HepG2 (cell line): ENCODE measurements around the gene RAB27B. TPM values are rescaled to one million over a fixed set of nuclear protein-coding genes. Genes with fewer than 3 reads are reported as not detected.
A peak's percentile ranks its signal among the peaks of the same experiment; 100 is the strongest.

Experiments
- ATAC-seq: fragments of 200-7000 bp; cut with Tn5 transposase; 3 replicates; pipeline ENCODE4 v1.9.1; 2020; ENCODE audit warnings: mild to moderate bottlenecking, moderate library complexity
- BruUV-seq: library from RNA; stranded (reverse); fragments of 400-500 nt; replicated peaks from 2 replicates; lab custom pipeline; 2021; lab: Mats Ljungman, UMichigan
- CTCF ChIA-PET: fragments of 300-600 bp; formaldehyde crosslinking; extraction: SDS; loops from one replicate; lab custom pipeline; 2021; ENCODE audit warnings: low total read pairs, inconsistent platforms, low intra/inter-chr PET ratio; lab: Yijun Ruan, JAX
- POLR2A ChIA-PET: fragments of 350-600 bp; sonication (Branson Sonifier 250); formaldehyde crosslinking; loops from one replicate; lab custom pipeline; 2020; ENCODE audit warnings: antibody characterized with exemption, inconsistent platforms; lab: Yijun Ruan, JAX
- DNase-seq: peaks from one replicate; pipeline ENCODE4 v3.0.0-alpha.2; 2015; ENCODE audit warnings: low spot score
- FAIRE-seq: peaks from 3 replicates; lab custom pipeline; 2011; peaks lifted over from hg19 to GRCh38; lab: Jason Lieb, UNC
- H2AFZ ChIP-seq: one replicate; pipeline ENCODE4 v1.6.1; 2011; ENCODE audit warnings: low read length, inconsistent platforms
- H3K27ac ChIP-seq: fragments of 300-600 bp; 3 replicates; pipeline ENCODE4 v1.8.0; 2011; ENCODE audit warnings: mixed run types, mild to moderate bottlenecking, mixed read lengths, low read length, inconsistent platforms; ENCODE audit not compliant: insufficient read depth; ENCODE audit errors: extremely low read length
- H3K27me3 ChIP-seq, 2 experiments: fragments of 200-600 bp in 1 of 2; 2 replicates in 1 of 2; 3 replicates in 1 of 2; pipeline versions ENCODE4 v1.6.0 to v1.8.0; 2011; ENCODE audit warnings: low read length in 2 of 2, mild to moderate bottlenecking in 2 of 2, moderate library complexity in 2 of 2, inconsistent platforms in 1 of 2; ENCODE audit not compliant: insufficient read depth in 2 of 2, control insufficient read depth in 1 of 2
- H3K36me3 ChIP-seq, 2 experiments: fragments of 200-600 bp in 1 of 2; replicated peaks in 1 of 2; 2 replicates in 1 of 2; 3 replicates in 1 of 2; pipeline versions ENCODE4 v1.5.1 to v1.8.0; 2011; ENCODE audit warnings: low read length in 2 of 2, inconsistent platforms in 1 of 2; ENCODE audit not compliant: insufficient read depth in 2 of 2, control insufficient read depth in 1 of 2
- H3K4me1 ChIP-seq: 2 replicates; pipeline ENCODE4 v1.5.1; 2012; ENCODE audit warnings: low read length, inconsistent platforms; ENCODE audit not compliant: insufficient read depth
- H3K4me2 ChIP-seq: 2 replicates; pipeline ENCODE4 v1.6.0; 2011; ENCODE audit warnings: low read depth, low read length, inconsistent platforms
- H3K4me3 ChIP-seq, 3 experiments: fragments of 200-600 bp in 1 of 3; sonication (generic), shearing (Covaris generic) in 1 of 3; replicated peaks in 1 of 3; 2 replicates each; pipeline ENCODE4 v1.5.1; 2011 to 2016; ENCODE audit warnings: low read length in 3 of 3, inconsistent platforms in 2 of 3, low read depth in 2 of 3, mild to moderate bottlenecking in 2 of 3, control low read depth in 1 of 3, mixed read lengths in 1 of 3; ENCODE audit not compliant: insufficient read depth in 1 of 3
- H3K79me2 ChIP-seq: one replicate; pipeline ENCODE4 v1.6.1; 2011; ENCODE audit warnings: low read length, inconsistent platforms; ENCODE audit not compliant: insufficient read depth
- H3K9ac ChIP-seq: 2 replicates; pipeline ENCODE4 v1.6.0; 2011; ENCODE audit warnings: mild to moderate bottlenecking, low read depth, low read length, inconsistent platforms; ENCODE audit not compliant: insufficient read depth
- H3K9me3 ChIP-seq: 2 replicates; pipeline ENCODE4 v1.5.1; 2012; ENCODE audit warnings: mild to moderate bottlenecking, low read length
- H4K20me1 ChIP-seq: 2 replicates; pipeline ENCODE4 v1.6.0; 2011; ENCODE audit warnings: inconsistent platforms, mild to moderate bottlenecking, low read length, moderate library complexity; ENCODE audit not compliant: insufficient read depth
- CEBPB ChIP-seq: IDR thresholded peaks from 2 replicates; pipeline ENCODE4 v1.6.1; 2011; ENCODE audit warnings: low read depth, low read length, improper control_type of control experiment, borderline replicate concordance
- CEBPG ChIP-seq: IDR thresholded peaks from 2 replicates; pipeline ENCODE4 v1.6.1; 2016
- FOXA3 ChIP-seq: IDR thresholded peaks from 2 replicates; pipeline ENCODE4 v1.6.1; 2016; ENCODE audit warnings: missing genetic modification reagents, missing compliant biosample characterization
- FOXC1 ChIP-seq: sonication (generic); formaldehyde crosslinking; IDR thresholded peaks from 2 replicates; pipeline ENCODE4 v1.8.0; 2022; ENCODE audit warnings: mild to moderate bottlenecking, missing genetic modification reagents, borderline replicate concordance
- FOXK2 ChIP-seq: fragments of 450-650 bp; IDR thresholded peaks from 2 replicates; pipeline ENCODE4 v1.6.1; 2016
- FOXO1 ChIP-seq: sonication (generic); formaldehyde crosslinking; IDR thresholded peaks from 2 replicates; pipeline ENCODE4 v1.4.0; 2020; ENCODE audit warnings: missing genetic modification reagents
- HHEX ChIP-seq: IDR thresholded peaks from 2 replicates; pipeline ENCODE4 v1.6.1; 2016; ENCODE audit warnings: control low read depth
- HNF4A ChIP-seq: sonication (generic); formaldehyde crosslinking; IDR thresholded peaks from 2 replicates; pipeline ENCODE4 v1.4.0; 2020; ENCODE audit warnings: missing genetic modification reagents
- HNF4G ChIP-seq, 2 experiments: sonication (generic) in 1 of 2; formaldehyde crosslinking in 1 of 2; IDR thresholded peaks; 2 replicates each; pipeline versions ENCODE4 v1.4.0 to v1.6.1; 2011 to 2020; ENCODE audit warnings: borderline replicate concordance in 2 of 2, low read depth in 2 of 2, mild to moderate bottlenecking in 2 of 2, low read length in 1 of 2, missing genetic modification reagents in 1 of 2, moderate library complexity in 1 of 2
- HOMEZ ChIP-seq: IDR thresholded peaks from 2 replicates; pipeline ENCODE4 v1.6.1; 2016; ENCODE audit warnings: low read depth
- HOXA9 ChIP-seq: sonication (generic); formaldehyde crosslinking; IDR thresholded peaks from 2 replicates; pipeline ENCODE4 v1.8.1; 2022; ENCODE audit warnings: missing genetic modification reagents, mild to moderate bottlenecking, moderate library complexity, borderline replicate concordance
- KAT7 ChIP-seq: IDR thresholded peaks from 2 replicates; pipeline ENCODE4 v1.6.1; 2018; ENCODE audit warnings: borderline replicate concordance, missing compliant biosample characterization
- RARA ChIP-seq: IDR thresholded peaks from 2 replicates; pipeline ENCODE4 v1.6.1; 2016; ENCODE audit warnings: missing genetic modification reagents, missing compliant biosample characterization
- SKI ChIP-seq: fragments of 450-650 bp; IDR thresholded peaks from one replicate; pipeline ENCODE4 v1.6.1; 2018; ENCODE audit warnings: mild to moderate bottlenecking; ENCODE audit not compliant: partially characterized antibody
- TBX3 ChIP-seq: fragments of 450-650 bp; IDR thresholded peaks from 2 replicates; pipeline ENCODE4 v1.6.1; 2017; ENCODE audit warnings: antibody characterized with exemption, mild to moderate bottlenecking, inconsistent platforms, borderline replicate concordance
- TEAD3 ChIP-seq: optimal IDR thresholded peaks from 2 replicates; pipeline ENCODE3; 2016; ENCODE audit warnings: borderline replicate concordance
- ZNF644 ChIP-seq: IDR thresholded peaks from 2 replicates; pipeline ENCODE4 v1.6.1; 2016; ENCODE audit warnings: low read depth
- ZNF7 ChIP-seq: IDR thresholded peaks from 2 replicates; pipeline ENCODE4 v1.6.1; 2016; ENCODE audit warnings: missing biosample characterization, missing genetic modification reagents
- ZSCAN21 ChIP-seq: sonication (generic); formaldehyde crosslinking; IDR thresholded peaks from 2 replicates; pipeline ENCODE4 v1.8.0; 2022; ENCODE audit warnings: mild to moderate bottlenecking, missing genetic modification reagents, moderate library complexity, borderline replicate concordance
- WGBS: methylation state at CpG from one replicate; pipeline ENCODE4 v1.1.6; 2017; ENCODE audit warnings: low lambda C conversion rate; 5-methylcytosine and 5-hydroxymethylcytosine counted together
- in situ Hi-C: cut with HindIII; loops from 2 replicates; pipeline ENCODE4 v1.10.0; 2017; ENCODE audit warnings: low pct_unique_long_range_greater_than_20kb; ENCODE audit not compliant: extremely low pct_ligation_motif_present
- intact Hi-C: fragments of 100-400 bp; cut with micrococcal nuclease; formaldehyde crosslinking; loops from one replicate; pipeline ENCODE4 v1.10.0; 2022; ENCODE audit not compliant: unreplicated experiment
- polyA plus RNA-seq, 8 experiments: library from polyadenylated mRNA; depleted of rRNA in 3 of 8; stranded (reverse) in 7 of 8; unstranded in 1 of 8; fragments of >200 nt; fragmentation: Illumina TruSeq in 4 of 8; extraction: Trizol in 4 of 8; gene quantifications; 2 replicates each; pipeline versions ENCODE4 v1.2.1 to v1.2.3, GENCODE V29; 2011 to 2016; ENCODE audit warnings: low read depth in 4 of 8, missing spikeins in 1 of 8, mixed read lengths in 1 of 8; ENCODE audit not compliant: insufficient read depth in 1 of 8
- total RNA-seq, 5 experiments: library from RNA; depleted of rRNA; stranded (reverse); fragments of >200 nt; fragmentation: Illumina TruSeq; extraction: Trizol; gene quantifications; 2 replicates each; pipeline ENCODE4 v1.2.3, GENCODE V29; 2016; ENCODE audit warnings: low read depth in 1 of 5

Gene RAB27B
- total and polyA plus RNA-seq, 2 of the 13 experiments (the other 11 are each of a cell fraction or from before 2014, with no cell fraction given) = not detected

GRCh38 chr18:54801374-54801773 lies 26.9 kb upstream of the RAB27B start:
- FAIRE-seq = no peak
- peak; percentile 34 for DNase-seq
- Histone ChIP-seq H4K20me1 (no peaks in the 10 kb centered on the region), H3K4me2 (no peak overlapping the region), H2AFZ (no peak overlapping the region), H3K27ac (no peak overlapping the region), H3K9me3 (no peaks in the 10 kb centered on the region), H3K36me3 (no peaks in the 10 kb centered on the region), H3K4me3 (no peak overlapping the region), H3K27me3 (no peaks in the 10 kb centered on the region), H3K4me1 (peaks cover 13% of the 10 kb centered on the region), H3K9ac (no peak overlapping the region), H3K79me2 (no peaks in the 10 kb centered on the region)
- TF ChIP-seq FOXK2 = 0 out of 2 replicates have a peak, but pooled peaks have one; percentile 14
- TF ChIP-seq HNF4A (CRISPR knock-in tag) = peak; percentile 61
- no peak for TF ChIP-seq FOXC1
- TF ChIP-seq FOXO1 = peak; percentile 12; the same call in 1 of the 2 replicates
- TF ChIP-seq KAT7 (CRISPR knock-in tag) = no peak
- TF ChIP-seq ZNF644 (CRISPR knock-in tag) = peak; percentile 51; the same call in 1 of the 2 replicates
- TF ChIP-seq SKI = peak; percentile 19
- peak; percentile 28; the same call in 1 of the 2 replicates for TF ChIP-seq TBX3
- peak; percentile 37; the same call in 1 of the 2 replicates for TF ChIP-seq HOMEZ (CRISPR knock-in tag)
- peak; percentile 66 for TF ChIP-seq CEBPB
- peak; percentile 52 for TF ChIP-seq RARA (CRISPR knock-in tag)
- no peak for TF ChIP-seq HOXA9 (CRISPR knock-in tag)
- 0 out of 2 replicates have a peak, but pooled peaks have one; percentile 12 for TF ChIP-seq CEBPG (CRISPR knock-in tag)
- no peak for TF ChIP-seq ZSCAN21 (CRISPR knock-in tag)
- TF ChIP-seq FOXA3 (CRISPR knock-in tag) = peak; percentile 47; the same call in 1 of the 2 replicates
- TF ChIP-seq TEAD3 (CRISPR knock-in tag) = peak; percentile 34
- peak; percentile 13; the same call in 1 of the 2 replicates for TF ChIP-seq HNF4G (IDR thresholded peaks at IDR 0.05; ENCODE audit: borderline replicate concordance, low read depth, low read length)
- no peak for TF ChIP-seq HNF4G (CRISPR knock-in tag; IDR thresholded peaks at IDR 0.05; ENCODE audit: borderline replicate concordance, low read depth)
- peak; percentile 48; the same call in 1 of the 2 replicates for TF ChIP-seq HHEX (CRISPR knock-in tag)
- peak; percentile 81 for TF ChIP-seq ZNF7 (CRISPR knock-in tag)
- intact Hi-C loops = no loop called here
- no TSS peak for BruUV-seq
- ATAC-seq = peak; percentile 64; the same call in 2 of the 3 replicates
- ChIA-PET CTCF (no interaction called here), POLR2A (no interaction called here)
- in situ Hi-C loops = no loop called here
- 0% methylated on average over 1 of the region's 1 CpG for WGBS
